Stimulated activated CD4-positive, alpha-beta T cell treated with anti-CD3 and anti-CD28 coated beads, Interleukin-4, amount 100 ng/mL, for 48 hours (primary cell): ENCODE measurements around the gene ARHGAP23.
A peak's percentile ranks its signal among the peaks of the same experiment; 100 is the strongest.

Source experiments
- DNase-seq, 2 donors: peaks; one replicate each; pipeline ENCODE4 v3.0.0-alpha.2; 2020; ENCODE audit warnings: low read depth in 2 of 2

Gene ARHGAP23

DNA sequence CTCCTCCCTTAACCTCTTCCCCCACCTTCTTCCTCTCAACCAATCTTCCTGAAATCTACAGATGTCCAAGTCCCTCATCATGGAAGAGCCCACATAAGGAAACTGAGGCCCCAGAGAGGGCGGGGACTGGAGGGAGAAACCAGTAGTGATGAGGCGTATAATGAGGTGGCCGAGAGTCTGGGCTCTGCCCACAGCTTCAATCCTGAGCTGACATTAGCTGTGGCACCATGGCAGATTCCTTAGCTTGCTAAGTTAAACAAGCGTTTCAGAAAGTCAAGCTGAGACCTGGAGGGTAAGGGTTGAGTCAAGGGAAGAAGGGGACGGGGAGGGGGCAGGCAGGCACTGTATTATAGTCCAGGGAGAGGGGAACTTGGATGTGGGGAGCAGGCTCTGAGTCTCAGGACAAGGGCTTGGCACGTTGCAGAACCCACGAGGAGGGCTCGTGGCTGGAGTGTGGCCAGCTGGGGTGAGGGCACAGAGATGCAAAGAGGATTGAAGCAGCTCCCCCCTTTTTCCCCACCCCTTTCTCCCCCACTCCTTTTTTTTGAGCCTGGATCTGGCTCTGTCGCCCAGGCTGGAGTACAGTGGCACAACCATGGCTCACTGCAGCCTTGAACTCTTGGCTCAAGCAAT, 13.3 kb downstream of the ARHGAP23 start:
- DNase-seq, result no peak

DNA sequence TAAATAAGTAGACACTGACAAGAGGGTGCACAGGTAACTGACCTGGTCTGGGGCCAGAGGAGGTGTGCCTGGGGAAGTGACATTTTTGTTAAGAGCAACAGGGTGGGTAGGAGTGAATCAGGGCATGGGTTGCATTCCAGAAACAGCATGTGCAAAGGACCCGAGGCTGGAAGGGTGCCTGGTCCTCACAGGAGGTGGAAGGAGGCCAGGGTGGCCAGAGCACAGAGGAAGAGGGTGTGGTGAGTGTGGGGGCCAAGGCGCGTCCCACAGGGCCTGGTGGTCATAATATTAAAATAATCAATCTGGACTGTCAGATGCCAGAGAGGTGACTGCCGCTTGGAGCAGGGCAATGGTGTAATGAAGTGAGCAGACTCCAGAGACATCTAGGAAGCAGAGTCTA, 14.3 kb downstream of the ARHGAP23 start:
- DNase-seq, result no peak

DNA sequence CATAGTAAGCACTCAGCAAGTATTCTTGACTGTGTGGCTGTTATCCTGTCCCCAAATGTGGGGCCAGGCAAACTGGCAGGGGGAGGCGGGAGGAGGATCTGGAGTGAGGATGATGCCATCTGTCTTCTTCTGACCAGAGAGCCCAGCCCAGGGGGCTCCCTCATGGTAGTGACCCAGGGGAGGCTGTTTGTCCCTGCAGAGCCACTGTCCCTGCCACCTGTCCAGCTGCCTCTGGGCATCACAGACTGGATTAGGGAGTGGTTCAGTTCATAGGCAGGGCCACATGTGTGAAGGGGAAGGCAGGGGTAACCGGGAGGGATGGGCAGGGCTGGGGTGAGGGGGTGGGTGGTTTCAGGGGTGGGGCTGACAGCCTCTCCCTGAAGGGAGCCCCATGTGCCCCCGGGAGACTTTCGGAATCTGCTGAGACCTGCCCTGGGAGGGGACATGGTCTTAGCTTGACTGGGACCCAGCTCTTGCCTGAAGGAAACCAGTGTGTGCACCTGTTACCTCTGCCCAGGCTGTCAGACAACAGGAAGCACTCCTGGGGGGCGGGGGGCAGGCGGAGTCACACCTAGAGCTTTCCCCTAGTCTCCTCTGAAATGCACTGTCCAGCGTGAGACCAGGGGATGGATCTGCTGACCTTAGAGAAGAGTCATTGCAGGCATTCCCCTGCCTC, 15.2 kb downstream of the ARHGAP23 start:
- DNase-seq, result no peak

DNA sequence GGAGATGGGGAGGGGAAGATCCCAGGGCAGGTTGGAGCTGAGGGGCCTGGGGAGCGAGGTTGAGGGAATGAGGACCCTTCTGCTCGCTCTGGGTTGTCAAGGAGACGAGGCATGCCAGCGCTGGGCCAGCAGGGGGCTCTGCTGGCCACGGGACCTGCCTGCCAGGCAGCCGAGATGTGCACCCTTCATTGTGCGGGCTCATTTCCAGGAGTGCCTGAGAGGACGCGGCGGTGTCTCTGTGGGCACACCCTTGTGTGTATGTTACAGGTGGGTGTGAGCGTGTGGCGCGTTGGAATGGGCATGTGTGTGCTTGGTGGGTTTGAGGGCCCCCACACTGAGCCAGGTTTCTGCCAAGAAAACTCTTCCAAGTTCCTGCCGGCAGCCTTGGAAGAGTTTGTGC, 15.9 kb downstream of the ARHGAP23 start:
- peak; percentile 28 to 45 for DNase-seq

DNA sequence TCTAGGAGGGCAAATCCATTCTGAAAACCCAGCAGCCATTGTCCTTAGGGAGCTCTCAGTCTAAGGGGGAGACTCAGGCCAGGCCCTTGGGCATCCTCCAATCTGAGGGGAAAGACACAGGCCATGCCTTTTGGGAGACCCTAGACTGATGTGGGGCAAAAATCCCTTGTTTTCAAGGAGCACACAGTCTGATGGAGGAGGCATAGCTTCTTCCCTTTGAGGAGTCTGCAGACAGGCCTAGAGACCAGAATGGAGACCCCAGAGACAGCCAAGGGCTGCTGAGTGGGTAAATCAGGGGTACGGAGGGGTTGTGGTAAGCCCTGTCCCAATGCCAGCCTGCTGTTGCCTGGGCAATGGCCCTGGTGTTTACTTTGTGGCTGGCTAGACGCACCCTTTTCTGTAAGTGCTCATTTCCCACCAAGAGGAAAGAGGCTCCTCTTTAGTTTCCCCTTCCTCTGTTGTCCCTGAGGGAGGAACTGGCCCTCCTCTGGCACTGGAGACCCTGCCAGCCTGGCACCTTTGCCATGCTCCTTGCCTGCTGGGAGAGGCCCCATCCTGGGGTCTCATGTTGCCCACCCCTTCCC, 19.3 kb downstream of the ARHGAP23 start:
- DNase-seq, result no peak

DNA sequence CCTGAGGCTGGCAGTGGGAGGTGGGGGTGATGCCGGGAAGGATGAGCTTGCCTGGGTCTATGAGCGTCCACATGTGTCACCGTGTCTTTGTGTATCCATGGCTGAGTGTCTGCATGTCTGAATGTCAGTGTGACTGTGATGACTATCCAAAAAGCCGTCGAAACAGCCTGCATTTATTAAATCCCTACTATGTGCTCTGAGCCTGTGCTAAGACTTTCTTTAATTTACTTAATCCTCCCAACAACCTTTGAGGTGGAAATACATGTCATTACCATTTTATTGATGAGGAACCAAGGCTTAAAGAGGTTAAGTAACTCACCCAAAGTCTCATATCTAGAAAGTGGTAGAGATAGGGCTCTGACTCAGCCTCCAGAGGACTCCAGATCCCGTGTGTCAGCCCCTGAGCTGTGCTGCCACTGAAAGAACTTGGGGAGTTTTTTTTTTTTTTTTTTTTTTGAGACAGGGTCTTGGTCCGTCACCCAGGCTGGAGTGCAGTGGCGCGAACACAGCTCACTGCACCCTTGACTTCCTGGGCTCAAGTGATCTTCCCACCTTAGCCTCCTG, 20.0 kb downstream of the ARHGAP23 start:
- no peak for DNase-seq

DNA sequence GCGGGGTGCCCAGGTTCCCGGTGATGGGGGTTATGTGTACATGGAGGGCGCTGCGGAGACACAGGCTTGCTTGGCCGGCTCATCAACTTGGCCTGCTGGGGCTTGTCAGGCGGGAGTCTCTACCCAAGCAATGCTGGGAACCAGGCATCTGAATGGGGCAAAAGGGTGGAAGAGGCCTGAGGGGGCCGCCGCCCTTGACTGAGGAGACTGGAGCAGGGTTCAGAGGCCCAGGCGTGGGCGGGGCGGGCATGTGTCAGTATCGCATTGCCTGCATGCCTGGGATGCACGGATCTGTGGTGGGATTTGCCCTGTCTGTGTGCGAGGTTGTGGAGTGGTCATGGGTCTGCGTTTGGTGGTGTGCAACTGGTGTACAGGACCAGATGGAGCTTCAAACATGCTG, 21.1 kb downstream of the ARHGAP23 start:
- DNase-seq, result no peak

DNA sequence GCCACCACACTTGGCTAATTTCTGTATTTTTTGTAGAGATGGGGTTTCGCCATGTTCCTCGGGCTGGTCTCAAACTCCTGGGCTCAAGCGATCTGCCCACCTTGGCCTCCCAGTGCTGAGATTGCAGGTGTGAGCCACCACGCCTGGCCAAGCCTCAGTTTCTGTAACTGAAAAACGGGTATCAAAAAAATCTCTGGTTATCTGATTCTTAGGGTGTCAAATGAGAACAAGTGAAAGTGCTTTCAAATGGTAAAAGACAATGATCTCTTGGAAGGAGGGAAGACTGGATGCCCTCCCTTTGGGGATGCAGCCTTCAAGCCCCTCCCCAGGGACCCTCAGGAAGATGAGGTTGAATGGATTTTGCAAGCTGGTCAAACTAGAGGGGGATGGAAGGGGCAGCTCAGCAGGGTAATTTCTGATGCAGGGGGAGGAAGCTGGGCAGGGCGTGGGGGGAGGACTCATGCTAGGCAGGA, 22.3 kb downstream of the ARHGAP23 start:
- DNase-seq, result no peak

DNA sequence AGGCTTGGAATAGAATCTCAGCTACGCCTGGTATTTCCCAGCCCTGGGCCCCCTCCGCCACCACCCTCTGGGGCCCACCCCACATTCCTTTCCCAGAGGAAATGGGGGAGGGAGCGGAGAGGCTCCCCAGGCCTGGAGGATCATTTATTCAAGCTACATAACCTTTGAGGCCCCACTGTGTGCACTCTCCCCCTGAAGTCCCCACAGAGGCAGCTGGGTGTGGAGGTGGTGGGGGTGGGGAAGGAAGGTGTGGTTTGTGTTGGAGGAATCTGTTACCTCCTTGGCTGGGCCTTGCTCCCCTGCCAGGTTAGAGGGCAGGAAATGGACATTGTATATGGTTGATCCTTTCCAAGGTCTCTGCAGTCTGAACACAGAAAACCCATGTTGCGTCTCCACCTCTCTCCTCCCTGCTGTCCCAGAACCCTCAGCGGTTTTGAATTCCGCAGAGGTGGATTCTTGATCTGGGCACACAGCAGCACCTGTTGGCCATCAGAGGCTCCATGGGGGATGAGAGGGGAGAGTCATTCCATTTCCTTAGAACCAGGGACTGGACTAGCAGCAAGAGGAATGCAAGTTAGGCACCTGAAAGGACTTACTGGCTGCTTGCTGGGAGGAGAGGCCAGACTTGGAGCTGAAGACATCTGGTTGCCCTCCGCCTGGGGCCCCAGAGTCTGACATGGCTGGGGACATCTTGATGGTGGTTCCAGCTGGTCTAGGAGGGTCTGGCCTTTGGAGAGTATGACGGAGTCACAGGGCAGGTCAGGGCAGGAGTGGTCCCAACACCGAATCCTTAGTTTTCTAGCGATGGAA, 23.0 kb downstream of the ARHGAP23 start:
- no peak for DNase-seq

DNA sequence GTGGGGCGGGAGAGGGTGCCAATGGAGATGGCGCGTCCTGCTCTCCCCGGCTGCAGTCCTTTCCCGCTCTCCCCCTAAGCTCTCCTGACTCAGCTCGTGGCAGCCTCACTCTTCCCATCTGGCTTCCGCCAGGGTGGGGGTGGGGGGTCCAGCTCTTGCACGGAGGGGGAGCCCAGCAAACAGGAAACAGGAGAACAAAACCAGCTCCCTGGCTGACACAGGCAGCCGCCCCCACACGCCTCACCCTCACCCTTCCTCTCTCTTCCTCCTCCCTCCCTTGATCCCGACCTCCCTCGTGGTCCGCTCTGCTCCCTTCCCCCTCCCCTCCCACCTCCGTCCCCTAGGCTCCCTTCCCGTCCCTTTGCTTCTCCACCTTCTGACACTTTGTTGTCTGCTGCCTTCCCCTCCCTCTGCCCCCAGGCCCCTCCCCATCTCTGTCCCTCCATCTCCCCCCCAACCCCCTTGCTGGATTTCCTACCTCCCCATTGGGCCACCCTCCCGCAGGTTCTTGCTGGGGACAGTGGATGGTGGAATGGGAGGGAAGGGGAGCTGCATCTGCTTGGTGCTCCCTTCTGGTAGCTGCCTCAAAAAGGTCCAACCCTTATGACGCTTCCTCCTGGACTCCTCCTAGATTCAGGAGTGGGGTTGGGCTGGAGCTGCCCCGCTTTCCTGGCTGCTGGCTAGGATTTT, 23.7 kb downstream of the ARHGAP23 start:
- DNase-seq, result no peak

DNA sequence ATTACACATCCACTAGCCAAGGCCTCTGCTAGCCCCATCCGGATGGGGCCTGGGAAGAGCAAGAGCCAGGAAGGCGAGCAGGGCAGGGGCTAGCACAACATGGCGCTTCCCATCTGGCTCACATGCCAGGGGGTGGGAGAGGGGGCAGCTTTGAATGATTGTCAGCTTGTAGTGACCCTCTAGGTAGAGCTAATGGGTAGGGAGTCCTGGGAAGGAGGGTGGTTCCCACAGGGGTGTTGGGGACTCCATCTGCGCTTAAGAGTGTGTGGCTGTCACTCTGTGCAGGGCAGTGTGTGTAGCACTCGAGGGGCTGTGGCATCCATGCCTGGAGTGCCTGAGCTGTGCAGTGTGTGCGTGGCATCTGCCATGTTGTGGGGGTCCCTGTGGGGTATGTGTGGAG, 24.5 kb downstream of the ARHGAP23 start:
- DNase-seq, result no peak

DNA sequence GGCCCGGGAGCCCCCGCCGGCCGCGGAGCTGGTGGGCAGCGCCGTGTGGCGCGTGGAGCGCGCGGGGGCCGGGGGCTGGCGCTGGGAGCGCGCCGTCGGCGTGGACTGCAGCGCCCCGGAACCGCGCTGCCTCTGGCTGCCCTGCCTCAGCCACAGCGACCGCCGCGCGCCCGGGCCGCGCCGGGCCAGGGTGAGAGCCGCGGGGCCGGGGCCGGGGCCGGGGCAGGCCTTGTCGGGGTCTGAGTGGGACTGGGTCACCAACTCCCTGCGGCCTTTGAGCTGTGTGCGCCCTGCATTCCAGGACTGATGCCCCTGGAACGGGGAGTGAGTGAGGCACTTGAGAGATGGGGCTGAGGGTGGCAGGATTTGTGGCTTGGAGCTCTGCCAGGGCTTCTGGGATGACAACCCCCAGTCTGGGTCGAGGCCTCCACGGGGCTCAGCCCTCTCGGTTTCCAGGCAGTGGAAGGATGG, 25.7 kb downstream of the ARHGAP23 start:
- no peak for DNase-seq

DNA sequence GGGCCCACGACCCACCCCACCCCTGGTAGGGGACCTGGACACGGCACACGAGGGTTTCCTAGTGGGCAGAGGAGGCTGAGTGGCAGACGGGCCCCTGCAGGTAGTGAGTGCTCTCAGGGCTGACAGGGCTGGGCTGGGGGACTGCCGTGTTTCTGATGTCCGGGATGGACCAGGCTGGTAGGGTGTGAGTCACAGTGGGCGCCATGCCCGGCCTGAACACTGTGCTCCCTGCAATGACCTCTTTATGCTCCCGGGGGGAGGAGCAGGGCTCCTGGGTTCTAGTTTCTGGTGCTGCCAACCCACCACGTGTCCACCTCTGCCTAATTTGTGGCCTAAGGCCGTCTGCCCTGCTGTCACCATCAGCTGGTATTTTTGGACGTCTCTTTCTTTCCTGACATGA, 26.3 kb downstream of the ARHGAP23 start:
- DNase-seq, result no peak

DNA sequence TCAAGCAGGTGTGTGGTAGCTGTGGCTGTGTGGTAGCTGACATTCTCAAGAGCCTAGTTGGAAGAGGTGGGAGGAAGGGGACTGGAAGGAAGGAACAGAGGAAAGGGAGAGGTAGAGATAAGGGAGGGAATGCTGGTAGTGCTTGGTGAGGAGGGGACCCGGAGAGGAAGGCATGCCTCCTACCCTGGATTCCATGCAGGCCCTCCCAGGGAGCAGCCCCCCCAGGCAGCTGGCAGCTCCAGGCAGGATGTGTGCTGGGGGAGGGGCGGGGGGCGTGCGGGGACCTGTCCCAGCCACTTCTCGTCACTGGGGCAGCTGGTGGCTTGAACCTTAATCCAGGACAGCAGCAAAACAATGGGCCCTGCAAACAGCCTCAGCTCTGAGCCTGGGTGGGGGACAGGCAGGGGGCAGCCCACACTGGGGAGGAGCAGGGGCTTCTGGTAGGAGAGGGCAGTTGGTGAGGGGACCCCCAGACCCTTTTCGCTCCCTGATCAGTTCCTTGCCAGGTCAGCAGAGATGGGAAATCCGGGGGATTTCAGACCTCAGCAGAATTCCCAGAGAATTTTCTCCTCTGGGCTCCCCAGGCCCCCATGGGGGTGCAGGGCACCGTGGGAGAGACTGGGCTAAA, 27.1 kb downstream of the ARHGAP23 start:
- no peak for DNase-seq

DNA sequence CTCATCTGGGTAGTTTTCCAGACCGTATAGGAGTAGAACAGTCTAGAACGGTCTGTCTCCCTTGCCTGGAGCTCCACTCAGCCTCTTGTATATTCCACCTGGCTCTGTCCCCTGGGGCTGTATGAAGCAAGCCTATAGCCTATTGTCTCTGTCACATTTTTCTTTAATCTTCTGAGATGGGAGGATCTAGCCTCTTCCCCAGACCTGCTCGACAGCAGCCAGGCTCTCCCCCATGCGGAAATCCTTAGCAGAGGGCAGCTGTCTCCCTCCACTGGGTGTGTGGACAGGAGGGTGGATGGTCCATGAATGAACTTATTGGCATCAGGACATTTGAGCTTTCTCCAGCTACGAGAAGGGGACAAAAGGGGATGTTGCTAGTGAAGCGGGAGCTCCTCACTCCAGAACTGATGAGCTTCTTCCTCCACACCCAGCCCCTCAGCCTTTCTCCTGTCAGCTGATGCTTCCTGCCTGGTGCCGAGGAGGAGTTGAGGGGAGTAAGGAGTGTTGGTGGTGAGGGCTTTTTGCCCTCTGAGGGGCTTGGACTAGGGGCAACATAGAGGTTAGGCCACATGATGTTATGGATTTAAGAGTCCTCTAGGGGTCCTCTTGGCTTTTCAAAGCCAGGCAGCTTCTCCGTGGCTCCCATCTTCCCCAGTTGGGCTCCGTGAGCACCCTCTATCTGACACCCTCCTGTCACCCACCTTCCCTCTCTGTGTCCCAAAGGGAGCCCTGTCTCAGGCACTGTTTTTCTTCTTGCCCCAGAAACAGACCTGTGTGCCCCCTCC, 28.0 kb downstream of the ARHGAP23 start:
- no peak for DNase-seq

DNA sequence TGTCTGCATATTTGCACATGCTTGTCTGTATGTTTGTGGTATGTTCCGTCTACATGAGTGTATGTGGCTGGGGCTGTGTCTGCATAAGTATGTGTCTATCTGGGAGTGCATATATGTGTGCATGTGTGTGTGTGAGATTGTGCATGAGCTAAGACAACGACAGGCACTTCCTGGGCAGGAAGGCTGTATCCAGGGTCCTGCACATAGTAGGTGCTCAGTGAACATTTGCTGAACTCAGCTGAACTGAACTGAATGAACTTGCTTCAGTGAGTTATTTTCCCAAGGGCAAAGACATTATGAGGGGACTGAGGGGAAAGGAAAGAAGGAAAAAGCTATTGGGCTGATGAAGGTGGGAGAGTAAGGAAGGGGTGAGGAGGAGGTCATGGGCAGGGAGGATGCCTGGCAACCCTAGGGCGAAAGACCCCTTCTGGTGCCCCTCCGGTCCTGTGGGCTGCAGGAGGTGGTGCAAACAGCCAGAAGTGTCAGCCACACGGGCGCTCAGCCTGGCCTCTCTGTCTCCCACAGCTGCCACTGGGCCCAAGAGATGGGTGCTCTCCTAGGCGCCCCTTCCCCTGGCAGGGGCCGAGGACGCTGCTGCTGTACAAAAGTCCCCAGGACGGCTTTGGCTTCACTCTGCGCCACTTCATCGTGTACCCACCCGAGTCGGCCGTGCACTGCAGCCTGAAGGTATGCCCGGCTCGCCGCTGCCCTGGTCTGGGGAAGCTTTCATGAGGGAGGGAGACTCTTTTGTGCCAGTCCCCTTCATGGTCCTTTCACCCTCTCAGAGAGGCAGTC, 29.5 kb downstream of the ARHGAP23 start:
- DNase-seq, result no peak

DNA sequence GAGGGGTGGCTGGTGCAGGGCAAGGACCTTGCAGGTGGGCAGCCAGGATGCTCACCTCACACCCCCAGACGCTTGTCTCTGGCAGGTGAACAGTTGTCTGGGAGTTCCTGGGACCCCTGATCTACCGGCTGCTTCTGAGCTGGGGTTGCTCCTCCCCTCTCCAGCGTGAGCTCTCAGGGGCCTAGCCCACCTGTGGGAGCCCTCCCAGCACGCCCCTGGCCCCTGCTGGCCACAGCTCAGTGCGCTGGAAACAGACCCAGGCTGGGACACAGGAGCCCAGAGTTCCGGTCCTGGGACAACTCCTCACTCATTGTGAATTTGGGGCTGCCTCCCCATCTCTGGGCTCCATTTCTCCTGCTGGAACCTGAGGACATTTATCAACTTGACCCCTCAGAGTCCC, 30.3 kb downstream of the ARHGAP23 start:
- no peak for DNase-seq

DNA sequence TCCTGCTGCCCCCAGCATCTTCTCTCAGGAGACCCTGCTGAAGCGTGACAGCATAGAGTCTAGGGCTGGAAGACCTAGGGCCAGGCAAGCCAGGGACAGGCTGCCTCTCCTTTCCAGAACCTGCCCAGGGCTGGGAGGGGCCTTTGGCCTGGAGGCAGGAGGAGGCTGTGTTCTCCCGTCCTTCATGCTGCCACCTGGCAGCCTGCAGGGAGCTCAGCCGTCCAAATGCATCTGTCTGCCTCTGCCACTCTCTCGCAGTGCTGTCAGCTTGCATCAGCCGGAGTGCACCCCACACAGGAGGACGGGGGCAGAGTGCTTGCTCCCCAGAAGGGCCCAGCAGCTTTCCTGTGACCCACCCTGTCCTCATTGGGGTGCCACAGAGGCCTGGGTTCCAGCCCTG, 31.3 kb downstream of the ARHGAP23 start:
- DNase-seq, result no peak

DNA sequence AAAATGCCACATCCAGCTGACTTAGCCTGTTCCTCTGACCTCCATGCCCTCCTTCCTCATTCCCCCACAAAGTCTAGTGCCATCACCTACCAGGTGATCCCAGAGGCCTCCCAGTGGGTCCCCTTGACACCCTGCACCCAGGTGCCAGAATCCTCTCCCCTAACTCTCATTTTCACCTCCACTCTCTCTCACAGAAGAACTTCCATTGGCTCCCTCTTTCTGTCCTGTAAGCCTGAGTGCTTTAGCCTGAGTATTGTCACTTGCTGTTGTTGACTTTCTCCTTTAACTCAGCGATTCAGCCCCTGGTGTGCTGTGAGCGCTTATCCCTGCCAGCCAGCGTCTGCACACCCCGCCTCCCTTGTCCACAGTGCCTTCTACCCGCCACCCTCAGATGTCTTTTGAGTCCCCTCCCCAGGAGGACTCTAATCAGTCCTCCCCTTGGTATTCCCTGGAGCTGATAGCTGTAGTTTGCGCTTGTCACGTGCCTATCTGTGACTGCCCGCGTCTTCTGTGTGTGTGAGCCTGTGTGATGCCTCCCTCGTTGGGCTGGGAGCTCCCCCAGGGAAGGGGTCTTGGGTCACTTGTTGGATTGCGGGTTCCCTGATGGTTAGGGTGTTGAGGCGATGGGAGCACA, 31.9 kb downstream of the ARHGAP23 start:
- no peak for DNase-seq
